ENCODE data around the gene HTRA2. TPM values are rescaled to one million over a fixed set of nuclear protein-coding genes. Genes with fewer than 3 reads are reported as not detected.

HTRA2 gene
- total and polyA plus RNA-seq, 12 donors, result 19.1 to 47.4 (median 36.7) TPM

DNA sequence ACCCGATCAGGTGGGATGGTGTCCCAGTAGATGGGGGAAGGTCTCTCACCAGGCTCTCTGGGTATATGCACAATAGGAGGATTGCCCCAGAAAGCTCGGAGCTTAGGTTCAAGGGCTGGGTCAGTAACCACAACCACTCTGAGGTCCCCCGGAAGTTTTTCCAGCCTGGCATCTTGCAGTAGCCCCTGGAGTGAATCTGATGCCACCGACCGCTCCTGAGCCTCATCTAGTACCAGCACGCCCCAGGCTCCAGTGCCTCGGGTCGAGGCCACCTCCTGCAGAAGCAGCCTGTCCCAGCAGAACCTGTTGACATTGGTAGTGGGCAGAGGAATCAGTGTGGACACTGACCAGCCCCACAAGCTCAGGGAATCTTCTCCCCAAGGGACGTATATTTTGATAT, 5.7 kb upstream of the HTRA2 start:
- H3K4me1 ChIP-seq (replicated peaks in 1 of 2), result peaks cover 8 to 10% of the 10 kb centered on the region in 2 donors
- peaks cover 16% of the 10 kb centered on the region for H3K27me3 ChIP-seq
- H3K9me3 ChIP-seq (replicated peaks in 1 of 3), result no peaks in the 10 kb centered on the region
- no peak for TF ChIP-seq POLR2A (IDR thresholded peaks at IDR 0.05)
- TF ChIP-seq, protein P1, sequence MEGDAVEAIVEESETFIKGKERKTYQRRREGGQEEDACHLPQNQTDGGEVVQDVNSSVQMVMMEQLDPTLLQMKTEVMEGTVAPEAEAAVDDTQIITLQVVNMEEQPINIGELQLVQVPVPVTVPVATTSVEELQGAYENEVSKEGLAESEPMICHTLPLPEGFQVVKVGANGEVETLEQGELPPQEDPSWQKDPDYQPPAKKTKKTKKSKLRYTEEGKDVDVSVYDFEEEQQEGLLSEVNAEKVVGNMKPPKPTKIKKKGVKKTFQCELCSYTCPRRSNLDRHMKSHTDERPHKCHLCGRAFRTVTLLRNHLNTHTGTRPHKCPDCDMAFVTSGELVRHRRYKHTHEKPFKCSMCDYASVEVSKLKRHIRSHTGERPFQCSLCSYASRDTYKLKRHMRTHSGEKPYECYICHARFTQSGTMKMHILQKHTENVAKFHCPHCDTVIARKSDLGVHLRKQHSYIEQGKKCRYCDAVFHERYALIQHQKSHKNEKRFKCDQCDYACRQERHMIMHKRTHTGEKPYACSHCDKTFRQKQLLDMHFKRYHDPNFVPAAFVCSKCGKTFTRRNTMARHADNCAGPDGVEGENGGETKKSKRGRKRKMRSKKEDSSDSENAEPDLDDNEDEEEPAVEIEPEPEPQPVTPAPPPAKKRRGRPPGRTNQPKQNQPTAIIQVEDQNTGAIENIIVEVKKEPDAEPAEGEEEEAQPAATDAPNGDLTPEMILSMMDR (IDR thresholded peaks at IDR 0.05), result no peak
- H3K36me3 ChIP-seq (replicated peaks in 1 of 2), result peaks cover 0 to 21% of the 10 kb centered on the region in 2 donors
- WGBS, 4 donors, result 53 to 83% (median 76%) methylated on average over 3 to 9 of the region's 9 CpGs
- no peak for DNase-seq
- no peak overlapping the region for H3K27ac ChIP-seq
- intact Hi-C loops (cut with DNase I), result no loop called here
- H3K4me3 ChIP-seq, result no peak overlapping the region

DNA sequence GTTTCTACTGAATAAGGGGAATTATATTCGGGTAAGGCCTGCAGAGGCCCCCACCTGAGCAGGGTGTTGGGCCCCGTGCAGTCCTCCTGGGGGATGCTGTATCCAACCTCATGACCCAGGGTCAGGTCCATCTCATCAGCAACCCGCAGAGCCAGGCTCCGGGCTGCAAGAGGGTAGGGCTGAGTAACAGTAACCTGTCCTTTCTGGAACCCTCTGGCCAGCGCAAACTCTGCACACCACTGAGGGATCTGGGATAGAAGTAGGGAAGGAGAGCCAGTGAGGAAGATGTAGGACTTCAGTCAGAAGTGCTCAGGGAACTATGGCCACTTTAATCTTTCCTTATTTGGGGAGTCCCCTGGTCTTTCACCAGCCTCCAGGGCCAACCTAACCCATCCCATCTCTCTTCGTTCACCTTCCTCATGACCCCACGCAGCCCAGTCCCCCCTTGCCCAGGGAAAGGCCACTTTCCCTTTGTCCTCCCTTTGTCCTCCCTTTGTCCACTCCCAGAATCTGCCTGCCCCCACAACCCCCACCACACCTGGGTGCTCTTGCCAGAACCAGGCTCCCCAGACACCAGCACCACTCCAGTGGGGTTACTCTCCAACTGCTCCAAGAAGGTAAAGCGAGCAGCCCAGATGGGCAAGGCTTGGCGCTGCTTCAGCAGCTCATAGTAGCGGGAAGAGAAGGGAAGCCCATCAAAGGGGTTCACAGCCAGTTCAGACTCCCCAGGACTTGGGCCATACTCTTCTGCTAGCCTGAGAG, 4.6 kb upstream of the HTRA2 start:
- DNase-seq, result no peak
- Histone ChIP-seq H3K27ac (no peak overlapping the region), H3K4me3 (no peak overlapping the region), H3K36me3 (replicated peaks in 1 of 2) (peaks cover 0 to 21% of the 10 kb centered on the region in 2 donors), H3K9me3 (replicated peaks in 1 of 3) (no peaks in the 10 kb centered on the region), H3K4me1 (replicated peaks in 1 of 2) (peaks cover 9 to 11% of the 10 kb centered on the region in 2 donors), H3K27me3 (peaks cover 6% of the 10 kb centered on the region)
- intact Hi-C loops (cut with DNase I), result loop anchor here in 1 of 2 donors (5.0 kb wide), 1 partner anchor 38 kb away; no protein-coding TSS in a partner anchor
- TF ChIP-seq POLR2A (IDR thresholded peaks at IDR 0.05), result no peak
- TF ChIP-seq, protein P1 (IDR thresholded peaks at IDR 0.05), result no peak
- WGBS, 4 donors, result 92 to 99% (median 97%) methylated on average over 10 of the region's 10 CpGs

DNA sequence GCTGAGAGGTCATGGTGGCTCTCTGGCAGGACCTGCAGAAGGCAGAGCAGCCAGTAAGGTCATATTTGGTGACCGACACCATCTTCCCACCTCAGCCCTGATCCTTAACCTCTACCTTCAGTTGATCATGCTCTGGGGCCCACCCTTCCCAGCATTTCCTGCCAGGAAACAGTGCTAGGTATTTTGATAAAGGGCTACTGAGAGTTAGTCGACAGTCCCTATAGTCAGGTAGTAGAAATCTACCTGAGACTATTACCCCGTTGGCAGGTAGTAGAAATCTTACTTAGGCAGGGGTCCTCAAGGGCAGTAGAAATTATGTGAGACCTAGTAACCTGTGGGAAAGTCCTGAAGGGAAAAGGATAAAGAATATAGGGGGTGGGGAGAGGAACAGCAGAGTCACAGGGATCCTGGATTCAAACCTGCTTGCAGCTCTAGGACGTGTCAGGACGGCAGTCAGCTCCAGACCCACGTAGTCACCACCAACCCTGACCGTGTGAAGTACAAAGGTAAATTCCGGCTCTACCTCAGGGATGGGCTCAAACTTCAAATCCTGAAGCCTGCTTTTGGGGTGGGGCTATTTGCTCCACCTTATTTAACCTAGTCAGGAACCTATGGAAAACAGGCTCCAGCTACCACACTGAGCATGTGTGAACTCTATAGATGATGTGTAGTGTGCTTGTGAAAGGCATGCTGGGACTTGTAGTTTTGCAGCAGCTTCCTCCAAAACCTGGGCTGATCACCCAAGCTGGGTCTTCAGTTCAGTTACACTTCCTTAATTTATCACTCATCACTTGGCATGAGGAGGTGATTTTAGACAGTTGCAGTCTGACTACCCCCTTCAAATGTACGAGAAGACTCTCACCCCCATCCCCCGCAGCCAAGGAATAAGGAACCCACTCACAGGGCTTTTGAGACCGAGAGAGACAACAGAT, 3.8 kb upstream of the HTRA2 start, which contains the start of gene DQX1:
Gene DQX1, minus strand, starts transcription at position 515 of the 932 bp plus-strand sequence. Its CDS starts 502 bp downstream, at position 13.
- WGBS, 4 donors, result 91 to 93% (median 92%) methylated on average over 11 of the region's 11 CpGs
- no peaks in the 10 kb centered on the region for H3K9me3 ChIP-seq (replicated peaks in 1 of 3)
- peak in 1 of 7 donors; percentile 35 for DNase-seq
- H3K27me3 ChIP-seq, result no peaks in the 10 kb centered on the region
- H3K36me3 ChIP-seq (replicated peaks in 1 of 2), result peaks cover 0 to 21% of the 10 kb centered on the region in 2 donors
- intact Hi-C loops (cut with DNase I), result loop anchor here in 1 of 2 donors (5.0 kb wide), 1 partner anchor 39 kb away; no protein-coding TSS in a partner anchor
- no peak for TF ChIP-seq POLR2A (IDR thresholded peaks at IDR 0.05)
- TF ChIP-seq, protein P1 (IDR thresholded peaks at IDR 0.05), result no peak
- no peak within 1 kb of the TSS for H3K4me3 ChIP-seq
- H3K27ac ChIP-seq, result no peak within 1 kb of the TSS
- peaks cover 11 to 13% of the 10 kb centered on the region in 2 donors for H3K4me1 ChIP-seq (replicated peaks in 1 of 2)
